A549 (cell line): ENCODE results near the gene CFAP70. TPM values are rescaled to one million over a fixed set of nuclear protein-coding genes. Genes with fewer than 3 reads are reported as not detected.

Experiments
- ATAC-seq, 2 experiments: fragments of 200-7000 bp in 1 of 2; fragments of >200 bp in 1 of 2; cut with Nextera tagmentation in 1 of 2; cut with Tn5 transposase in 1 of 2; 3 replicates each; pipeline versions ENCODE4 v1.8.0 to v1.9.1; 2018 to 2020; ENCODE audit warnings: mild to moderate bottlenecking in 1 of 2, moderate library complexity in 1 of 2
- CTCF ChIA-PET: fragments of 300-600 bp; sonication (Branson Sonifier 250); formaldehyde crosslinking; extraction: SDS; loops from one replicate; lab custom pipeline; 2021; ENCODE audit warnings: antibody characterized with exemption, inconsistent platforms; lab: Yijun Ruan, JAX
- POLR2A ChIA-PET: fragments of 350-600 bp; formaldehyde crosslinking; extraction: SDS; loops from one replicate; lab custom pipeline; 2021; ENCODE audit warnings: antibody characterized with exemption, inconsistent platforms; lab: Yijun Ruan, JAX
- DNase-seq, 2 experiments: peaks; one replicate each; pipeline versions ENCODE4 v3.0.0 to v3.0.0-alpha.2; 2011 to 2016; ENCODE audit warnings: low read depth in 1 of 2, low spot score in 1 of 2
- FAIRE-seq: peaks from 2 replicates; lab custom pipeline; 2011; peaks lifted over from hg19 to GRCh38; lab: Jason Lieb, UNC
- H3K27ac ChIP-seq, 2 experiments: fragments of >200 bp; sonication (Bioruptor Twin); formaldehyde crosslinking; 3 replicates each; pipeline ENCODE4 v1.5.1; 2016 to 2017
- H3K4me1 ChIP-seq: fragments of >200 bp; sonication (Bioruptor Twin); formaldehyde crosslinking; 3 replicates; pipeline ENCODE4 v1.6.1; 2016
- H3K4me2 ChIP-seq: fragments of >200 bp; sonication (Bioruptor Twin); formaldehyde crosslinking; 3 replicates; pipeline ENCODE4 v1.6.1; 2016
- H3K4me3 ChIP-seq: fragments of >200 bp; sonication (Bioruptor Twin); formaldehyde crosslinking; 3 replicates; pipeline ENCODE4 v1.5.1; 2016
- H3K9me3 ChIP-seq: fragments of >200 bp; sonication (Bioruptor Twin); formaldehyde crosslinking; 3 replicates; pipeline ENCODE4 v1.6.1; 2016
- ATOH8 ChIP-seq: fragments of 250-450 bp; sonication (Bioruptor Pico); IDR thresholded peaks from 2 replicates; pipeline ENCODE4 v1.5.0; 2020; ENCODE audit warnings: low read depth, mild to moderate bottlenecking, moderate library complexity
- BCL3 ChIP-seq: fragments of >200 bp; sonication (Bioruptor Twin); formaldehyde crosslinking; IDR thresholded peaks from 3 replicates; pipeline ENCODE4 v1.6.1; 2016
- BHLHE40 ChIP-seq: IDR thresholded peaks from 2 replicates; pipeline ENCODE4 v1.6.1; 2012; ENCODE audit warnings: low read depth, low read length, inconsistent platforms
- CBX2 ChIP-seq: fragments of 200-600 bp; sonication (generic); IDR thresholded peaks from 2 replicates; pipeline ENCODE4 v1.6.1; 2016; ENCODE audit warnings: low read depth, mild to moderate bottlenecking, borderline replicate concordance
- CBX8 ChIP-seq: fragments of 200-600 bp; sonication (generic); IDR thresholded peaks from 2 replicates; pipeline ENCODE4 v1.6.1; 2016
- CEBPB ChIP-seq, 2 experiments: fragments of >200 bp in 1 of 2; sonication (Bioruptor Twin) in 1 of 2; formaldehyde crosslinking in 1 of 2; IDR thresholded peaks; 2 replicates each; pipeline ENCODE4 v1.6.1; 2012 to 2016
- CTCF ChIP-seq: fragments of >200 bp; sonication (Bioruptor Twin); formaldehyde crosslinking; IDR thresholded peaks from 3 replicates; pipeline ENCODE4 v1.5.1; 2016
- E2F6 ChIP-seq: IDR thresholded peaks from 2 replicates; pipeline ENCODE4 v1.6.1; 2012; ENCODE audit warnings: low read depth, borderline replicate concordance
- FOSL2 ChIP-seq, 2 experiments: fragments of 450-650 bp in 1 of 2; fragments of >200 bp in 1 of 2; sonication (Bioruptor Twin) in 1 of 2; formaldehyde crosslinking; IDR thresholded peaks; 2 replicates each; pipeline versions ENCODE4 v1.5.0 to v1.6.1; 2016 to 2020; ENCODE audit warnings: mild to moderate bottlenecking in 1 of 2, moderate library complexity in 1 of 2
- HDAC2 ChIP-seq: fragments of 200-600 bp; sonication (generic); IDR thresholded peaks from 2 replicates; pipeline ENCODE4 v1.6.1; 2016
- HES2 ChIP-seq: fragments of >200 bp; sonication (Bioruptor Twin); formaldehyde crosslinking; IDR thresholded peaks from 2 replicates; pipeline ENCODE4 v1.6.1; 2016
- HEYL ChIP-seq: fragments of 250-450 bp; sonication (Bioruptor Pico); IDR thresholded peaks from 2 replicates; pipeline ENCODE4 v1.8.0; 2021; ENCODE audit warnings: mild to moderate bottlenecking, moderate library complexity
- HOXB5 ChIP-seq: fragments of 250-450 bp; sonication (Bioruptor Pico); IDR thresholded peaks from 2 replicates; pipeline ENCODE4 v1.5.0; 2020; ENCODE audit warnings: mild to moderate bottlenecking, moderate library complexity
- JUNB ChIP-seq: fragments of >200 bp; sonication (Bioruptor Twin); formaldehyde crosslinking; IDR thresholded peaks from 2 replicates; pipeline ENCODE4 v1.6.1; 2016
- MAX ChIP-seq: IDR thresholded peaks from 2 replicates; pipeline ENCODE4 v1.6.1; 2012
- MAZ ChIP-seq: fragments of 150-350 bp; IDR thresholded peaks from 2 replicates; pipeline ENCODE4 v1.6.1; 2014; ENCODE audit warnings: antibody characterized with exemption, low read depth, low read length, borderline replicate concordance
- POLR2A ChIP-seq: IDR thresholded peaks from 2 replicates; pipeline ENCODE4 v1.6.1; 2012; ENCODE audit warnings: mild to moderate bottlenecking, low read length
- POLR2AphosphoS2 ChIP-seq: conservative IDR thresholded peaks from 2 replicates; pipeline ENCODE4 v1.6.1; 2012; ENCODE audit warnings: low read length, improper control_type of control experiment, inconsistent platforms
- RFX5 ChIP-seq: fragments of 450-650 bp; IDR thresholded peaks from 2 replicates; pipeline ENCODE4 v1.7.1; 2014; ENCODE audit warnings: antibody characterized with exemption, mild to moderate bottlenecking, moderate library complexity
- SREBF2 ChIP-seq: fragments of 450-650 bp; IDR thresholded peaks from 2 replicates; pipeline ENCODE4 v1.6.1; 2014; ENCODE audit warnings: mild to moderate bottlenecking, moderate library complexity
- USF2 ChIP-seq: fragments of 450-650 bp; IDR thresholded peaks from 2 replicates; pipeline ENCODE4 v1.6.1; 2014; ENCODE audit warnings: antibody characterized with exemption
- ZNF302 ChIP-seq: fragments of 250-450 bp; sonication (Bioruptor Pico); IDR thresholded peaks from 2 replicates; pipeline ENCODE4 v1.9.0; 2021; ENCODE audit warnings: inconsistent platforms, mild to moderate bottlenecking, moderate library complexity
- WGBS: methylation state at CpG from one replicate; pipeline ENCODE4 v1.1.6; 2017; ENCODE audit errors: missing lambda C conversion rate; 5-methylcytosine and 5-hydroxymethylcytosine counted together
- polyA plus RNA-seq, 4 experiments: library from polyadenylated mRNA; depleted of rRNA in 3 of 4; stranded (reverse); fragments of >200 nt; fragmentation: RNase III in 1 of 4; extraction: RNeasy Plus Mini Kit Qiagen cat#74134 plus additional on column Dnase treatment in 1 of 4; gene quantifications; 2 replicates in 3 of 4; 3 replicates in 1 of 4; pipeline ENCODE4 v1.2.3, GENCODE V29; 2011 to 2017

CFAP70 gene
- polyA plus RNA-seq, 2 of the 4 experiments (the other 2 are of a cell fraction): 0.34 to 0.98 TPM

GRCh38 chr10:73338801-73339368, 19.8 kb downstream of the CFAP70 start:
- ATAC-seq: no peak
- WGBS: 57% methylated on average over 8 of the region's 8 CpGs
- CTCF ChIA-PET: interaction anchor here (0.7 to 1.8 kb wide), 3 partner anchors 8 to 75 kb away, joined by 3 to 5 read pairs (median 3); no protein-coding TSS in a partner anchor
- Histone ChIP-seq H3K4me3 (no peak overlapping the region), H3K9me3 (no peaks in the 10 kb centered on the region), H3K27ac (no peak overlapping the region), H3K4me2 (no peak overlapping the region), H3K4me1 (no peaks in the 10 kb centered on the region; the same call in 2 of the 3 replicates)
- POLR2A ChIA-PET: no interaction called here
- no peak for DNase-seq
- no peak for FAIRE-seq
- TF ChIP-seq USF2 (no peak), HES2 (no peak), BCL3 (no peak), HOXB5 (no peak), CEBPB (IDR thresholded peaks at IDR 0.05) (no peak), SREBF2 (no peak), HDAC2 (no peak), POLR2AphosphoS2 (no peak), ATOH8 (no peak), CBX2 (no peak), HEYL (CRISPR knock-in tag) (no peak), ZNF302 (CRISPR knock-in tag) (no peak)

GRCh38 chr10:73333202-73333601, 25.5 kb downstream of the CFAP70 start:
- no peak for ATAC-seq
- 91% methylated on average over 1 of the region's 1 CpG for WGBS
- no peak for FAIRE-seq
- H3K27ac ChIP-seq: no peak overlapping the region
- TF ChIP-seq CBX8 (no peak), BHLHE40 (no peak), CBX2 (no peak), HOXB5 (no peak), POLR2A (no peak), MAX (no peak), CTCF (no peak), RFX5 (no peak), MAZ (no peak), FOSL2 (IDR thresholded peaks at IDR 0.05) (no peak), FOSL2 (CRISPR knock-in tag; IDR thresholded peaks at IDR 0.05) (no peak), JUNB (no peak), E2F6 (no peak)
- DNase-seq: no peak
- no peaks in the 10 kb centered on the region for H3K4me1 ChIP-seq
- H3K9me3 ChIP-seq: no peaks in the 10 kb centered on the region
- H3K4me2 ChIP-seq: no peak overlapping the region
- ChIA-PET CTCF (no interaction called here), POLR2A (no interaction called here)
- no peak overlapping the region for H3K4me3 ChIP-seq
